Measurements from ENCODE around the gene AADACL2. TPM values are rescaled to one million over a fixed set of nuclear protein-coding genes. Genes with fewer than 3 reads are reported as not detected.
"Not testable (repeated sequence)": the region's sequence is repeated elsewhere in the genome, so short reads cannot be mapped to it uniquely, and the experiment has no call there.

The AADACL2 gene
- total and polyA plus RNA-seq, 5 donors from 2014 or later: not detected

GRCh38 chr3:151775314-151776258, 41.9 kb downstream of the AADACL2 start:
- no peak overlapping the region for H3K4me3 ChIP-seq (ENCODE audit: low read depth, low read length)
- Mint-ChIP-seq H3K27ac (no peak overlapping the region), H3K27me3 (peaks cover 14% of the 10 kb centered on the region), H3K9me3 (peaks cover 0 to 2% (median 0%) of the 10 kb centered on the region in 7 donors), H3K4me3 (no peak overlapping the region), H3K4me1 (no peaks in the 10 kb centered on the region), H3K36me3 (no peaks in the 10 kb centered on the region)
- no peaks in the 10 kb centered on the region for H3K36me3 ChIP-seq (ENCODE audit: control insufficient read depth, insufficient read depth, low read length)
- peaks cover 6% of the 10 kb centered on the region for H3K27me3 ChIP-seq (ENCODE audit: control insufficient read depth, insufficient read depth, low read length)
- no peak for ATAC-seq (ENCODE audit: low read depth in 2 of 2)
- H3K9me3 ChIP-seq (ENCODE audit: control insufficient read depth in 2 of 2, low read length in 2 of 2): no peaks in the 10 kb centered on the region
- DNase-seq: no peak
- H3K4me1 ChIP-seq (ENCODE audit: control insufficient read depth, insufficient read depth, low read length, poor library complexity, severe bottlenecking): no peaks in the 10 kb centered on the region
- H3K27ac ChIP-seq (ENCODE audit: insufficient read depth, low read length, poor library complexity, severe bottlenecking): no peak overlapping the region

- Histone ChIP-seq H3K36me3 (ENCODE audit: control insufficient read depth, insufficient read depth, low read length) (no peaks in the 10 kb centered on the region), H3K27me3 (ENCODE audit: control insufficient read depth, insufficient read depth, low read length) (peaks cover 6% of the 10 kb centered on the region), H3K4me1 (ENCODE audit: control insufficient read depth, insufficient read depth, low read length, poor library complexity, severe bottlenecking) (no peaks in the 10 kb centered on the region), H3K27ac (ENCODE audit: insufficient read depth, low read length, poor library complexity, severe bottlenecking) (no peak overlapping the region), H3K4me3 (ENCODE audit: low read depth, low read length) (no peak overlapping the region), H3K9me3 (ENCODE audit: control insufficient read depth in 2 of 2, low read length in 2 of 2) (no peaks in the 10 kb centered on the region)
- no peaks in the 10 kb centered on the region for H3K4me1 Mint-ChIP-seq
- H3K36me3 Mint-ChIP-seq: no peaks in the 10 kb centered on the region
- ATAC-seq (ENCODE audit: low read depth in 2 of 2): no peak
- H3K27me3 Mint-ChIP-seq: peaks cover 14% of the 10 kb centered on the region
- H3K4me3 Mint-ChIP-seq: no peak overlapping the region
- DNase-seq: no peak
- no peak overlapping the region for H3K27ac Mint-ChIP-seq
- H3K9me3 Mint-ChIP-seq: peaks cover 0 to 2% (median 0%) of the 10 kb centered on the region in 7 donors
These were observed 42.6 kb downstream of the AADACL2 start for GRCh38 chr3:151776259-151776740.

GRCh38 chr3:151777880-151778279, 44.2 kb downstream of the AADACL2 start:
- Mint-ChIP-seq H3K4me3 (no peak overlapping the region), H3K27ac (no peak overlapping the region), H3K36me3 (no peaks in the 10 kb centered on the region), H3K4me1 (no peaks in the 10 kb centered on the region), H3K9me3 (peaks cover 0 to 2% (median 0%) of the 10 kb centered on the region in 7 donors), H3K27me3 (peaks cover 14% of the 10 kb centered on the region)
- Histone ChIP-seq H3K9me3 (ENCODE audit: control insufficient read depth in 2 of 2, low read length in 2 of 2) (no peaks in the 10 kb centered on the region), H3K36me3 (ENCODE audit: control insufficient read depth, insufficient read depth, low read length) (no peaks in the 10 kb centered on the region), H3K27me3 (ENCODE audit: control insufficient read depth, insufficient read depth, low read length) (peaks cover 6% of the 10 kb centered on the region), H3K4me3 (ENCODE audit: low read depth, low read length) (no peak overlapping the region), H3K27ac (ENCODE audit: insufficient read depth, low read length, poor library complexity, severe bottlenecking) (no peak overlapping the region), H3K4me1 (ENCODE audit: control insufficient read depth, insufficient read depth, low read length, poor library complexity, severe bottlenecking) (no peaks in the 10 kb centered on the region)
- no peak for ATAC-seq (ENCODE audit: low read depth in 2 of 2)
- no peak for DNase-seq

- H3K4me1 ChIP-seq (ENCODE audit: control insufficient read depth, insufficient read depth, low read length, poor library complexity, severe bottlenecking): no peaks in the 10 kb centered on the region
- H3K36me3 ChIP-seq (ENCODE audit: control insufficient read depth, insufficient read depth, low read length): no peaks in the 10 kb centered on the region
- no peaks in the 10 kb centered on the region for H3K4me1 Mint-ChIP-seq
- H3K4me3 ChIP-seq (ENCODE audit: low read depth, low read length): no peak overlapping the region
- no peak overlapping the region for H3K4me3 Mint-ChIP-seq
- H3K27me3 Mint-ChIP-seq: peaks cover 8% of the 10 kb centered on the region
- peaks cover 0 to 3% (median 0%) of the 10 kb centered on the region in 7 donors for H3K9me3 Mint-ChIP-seq
- H3K27me3 ChIP-seq (ENCODE audit: control insufficient read depth, insufficient read depth, low read length): no peaks in the 10 kb centered on the region
- no peak overlapping the region for H3K27ac ChIP-seq (ENCODE audit: insufficient read depth, low read length, poor library complexity, severe bottlenecking)
- no peak overlapping the region for H3K27ac Mint-ChIP-seq
- ATAC-seq (ENCODE audit: low read depth in 2 of 2) (no peak), DNase-seq (no peak)
- no peaks in the 10 kb centered on the region for H3K36me3 Mint-ChIP-seq
- no peaks in the 10 kb centered on the region for H3K9me3 ChIP-seq (ENCODE audit: control insufficient read depth in 2 of 2, low read length in 2 of 2)
These were observed 53.9 kb downstream of the AADACL2 start for GRCh38 chr3:151787626-151788025.

- H3K9me3 ChIP-seq (ENCODE audit: control insufficient read depth in 2 of 2, low read length in 2 of 2): no peaks in the 10 kb centered on the region
- no peaks in the 10 kb centered on the region for H3K36me3 ChIP-seq (ENCODE audit: control insufficient read depth, insufficient read depth, low read length)
- peaks cover 11% of the 10 kb centered on the region for H3K27me3 Mint-ChIP-seq
- H3K9me3 Mint-ChIP-seq: peaks cover 0 to 3% (median 0%) of the 10 kb centered on the region in 7 donors
- H3K4me1 ChIP-seq (ENCODE audit: control insufficient read depth, insufficient read depth, low read length, poor library complexity, severe bottlenecking): no peaks in the 10 kb centered on the region
- no peak overlapping the region for H3K4me3 ChIP-seq (ENCODE audit: low read depth, low read length)
- no peak overlapping the region for H3K4me3 Mint-ChIP-seq
- DNase-seq (no peak), ATAC-seq (ENCODE audit: low read depth in 2 of 2) (no peak)
- no peaks in the 10 kb centered on the region for H3K4me1 Mint-ChIP-seq
- H3K27me3 ChIP-seq (ENCODE audit: control insufficient read depth, insufficient read depth, low read length): no peaks in the 10 kb centered on the region
- no peak overlapping the region for H3K27ac ChIP-seq (ENCODE audit: insufficient read depth, low read length, poor library complexity, severe bottlenecking)
- H3K36me3 Mint-ChIP-seq: no peaks in the 10 kb centered on the region
- H3K27ac Mint-ChIP-seq: no peak overlapping the region
These were observed 54.7 kb downstream of the AADACL2 start for GRCh38 chr3:151788401-151788800.

GRCh38 chr3:151789853-151790463, 56.2 kb downstream of the AADACL2 start:
- H3K4me3 Mint-ChIP-seq: no peak overlapping the region
- H3K36me3 Mint-ChIP-seq: no peaks in the 10 kb centered on the region

GRCh38 chr3:151790763-151791162, 57.0 kb downstream of the AADACL2 start:
- H3K4me1 Mint-ChIP-seq; H3K27me3 ChIP-seq (ENCODE audit: control insufficient read depth, insufficient read depth, low read length): not testable (repeated sequence)

More at GRCh38 chr3:151789853-151790463, 56.2 kb downstream of the AADACL2 start:
- ATAC-seq (ENCODE audit: low read depth in 2 of 2) (no peak), DNase-seq (no peak)
- Mint-ChIP-seq H3K27ac (no peak overlapping the region), H3K9me3 (peaks cover 0 to 3% (median 0%) of the 10 kb centered on the region in 7 donors), H3K27me3 (peaks cover 11% of the 10 kb centered on the region), H3K4me1 (no peaks in the 10 kb centered on the region)
- no peaks in the 10 kb centered on the region for H3K4me1 ChIP-seq (ENCODE audit: control insufficient read depth, insufficient read depth, low read length, poor library complexity, severe bottlenecking)
- no peak overlapping the region for H3K4me3 ChIP-seq (ENCODE audit: low read depth, low read length)
- no peaks in the 10 kb centered on the region for H3K36me3 ChIP-seq (ENCODE audit: control insufficient read depth, insufficient read depth, low read length)
- H3K27ac ChIP-seq (ENCODE audit: insufficient read depth, low read length, poor library complexity, severe bottlenecking): no peak overlapping the region
- H3K9me3 ChIP-seq (ENCODE audit: control insufficient read depth in 2 of 2, low read length in 2 of 2): no peaks in the 10 kb centered on the region
- H3K27me3 ChIP-seq (ENCODE audit: control insufficient read depth, insufficient read depth, low read length): no peaks in the 10 kb centered on the region

More at GRCh38 chr3:151790763-151791162, 57.0 kb downstream of the AADACL2 start:
- H3K36me3 Mint-ChIP-seq; H3K27ac ChIP-seq (ENCODE audit: insufficient read depth, low read length, poor library complexity, severe bottlenecking); H3K27ac Mint-ChIP-seq; H3K4me3 Mint-ChIP-seq; ATAC-seq (ENCODE audit: low read depth in 2 of 2); H3K4me3 ChIP-seq (ENCODE audit: low read depth, low read length); DNase-seq; H3K9me3 Mint-ChIP-seq; H3K36me3 ChIP-seq (ENCODE audit: control insufficient read depth, insufficient read depth, low read length); H3K4me1 ChIP-seq (ENCODE audit: control insufficient read depth, insufficient read depth, low read length, poor library complexity, severe bottlenecking); H3K9me3 ChIP-seq (ENCODE audit: control insufficient read depth in 2 of 2, low read length in 2 of 2): not testable (repeated sequence)
- peaks cover 11% of the 10 kb centered on the region for H3K27me3 Mint-ChIP-seq

Measured in CD4-positive, CD25-positive, alpha-beta regulatory T cell (primary cell).